ENCODE results near the gene ATP8B3. TPM values are rescaled to one million over a fixed set of nuclear protein-coding genes. Genes with fewer than 3 reads are reported as not detected.

ATP8B3 gene
- total and polyA plus RNA-seq, 9 of the 15 experiments (the other 6 are each of a cell fraction or from before 2014, with no cell fraction given) = 1.2 to 12.3 (median 3.8) TPM

DNA sequence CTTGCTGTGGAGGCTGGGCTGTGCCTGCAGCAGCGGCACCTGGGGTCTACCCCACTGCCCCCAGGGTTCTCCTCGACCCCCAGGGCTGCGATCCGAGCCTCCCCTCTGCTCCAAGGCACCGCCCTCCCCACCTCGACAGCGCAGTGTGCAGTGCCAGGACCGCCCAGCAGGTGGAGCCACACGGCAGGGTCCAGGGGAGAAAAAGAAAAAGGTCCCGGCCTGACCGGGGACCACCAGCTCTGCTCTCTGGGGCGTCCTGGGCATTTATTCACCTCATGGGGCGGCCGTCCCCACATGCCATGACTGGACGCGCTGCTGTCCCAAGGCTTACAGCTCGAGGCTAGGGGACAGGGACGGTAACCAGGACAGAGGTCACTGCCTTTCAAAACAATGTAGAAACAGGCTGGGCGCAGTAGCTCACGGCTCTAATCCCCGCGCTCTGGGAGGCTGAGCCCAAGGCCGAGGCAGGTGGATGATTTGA lies 25.6 kb upstream of the ATP8B3 start (continued):
- TF ChIP-seq, protein P1, sequence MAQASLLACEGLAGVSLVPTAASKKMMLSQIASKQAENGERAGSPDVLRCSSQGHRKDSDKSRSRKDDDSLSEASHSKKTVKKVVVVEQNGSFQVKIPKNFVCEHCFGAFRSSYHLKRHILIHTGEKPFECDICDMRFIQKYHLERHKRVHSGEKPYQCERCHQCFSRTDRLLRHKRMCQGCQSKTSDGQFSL (CRISPR knock-in tag; IDR thresholded peaks at IDR 0.05) = peak; percentile 74; the same call in 1 of the 2 replicates
- TF ChIP-seq, protein P1 (tag; IDR thresholded peaks at IDR 0.05) = no peak; a peak in 1 of 4 replicates
- TF ChIP-seq SIN3B (IDR thresholded peaks at IDR 0.05; ENCODE audit: low read depth) (peak; percentile 38; the same call in 1 of the 2 replicates), ZNF586 (CRISPR knock-in tag; conservative IDR thresholded peaks at IDR 0.05) (no peak), ZNF24 (IDR thresholded peaks at IDR 0.05) (no peak)

DNA sequence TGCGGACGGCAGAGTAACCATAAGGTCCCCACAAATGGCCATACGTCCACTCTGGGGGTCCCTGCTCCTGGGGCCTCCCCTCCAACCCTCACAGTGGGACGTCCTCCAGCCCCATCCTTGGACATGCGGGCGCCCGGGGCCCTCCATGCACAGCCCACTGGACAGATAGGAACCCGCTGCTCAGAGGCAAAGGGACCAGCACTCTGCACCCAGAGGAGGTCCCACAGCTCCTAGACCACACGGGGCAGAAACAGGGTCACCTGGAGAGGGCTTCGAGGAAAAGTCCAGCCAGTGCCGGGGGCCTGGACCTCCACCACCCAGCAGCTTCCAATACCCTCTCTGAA lies 25.1 kb upstream of the ATP8B3 start:
- peaks cover 96% of the 10 kb centered on the region for H3K79me2 ChIP-seq (ENCODE audit: control insufficient read depth, insufficient read depth, low read length)
- POLR2A ChIA-PET = interaction anchor here (0.5 to 6.6 kb wide), 10 partner anchors 9 to 1201 kb away, joined by 3 to 46 read pairs (median 3); no protein-coding TSS in a partner anchor
- H3K36me3 ChIP-seq (ENCODE audit: control insufficient read depth, insufficient read depth, low read length) = peaks cover 46% of the 10 kb centered on the region; the same call in 1 of the 3 replicates
- ATAC-seq (peak; percentile 55), DNase-seq (ENCODE audit: extremely low read depth in 1 of 4, low spot score in 3 of 4) (no peak), FAIRE-seq (no peak)
- no TSS peak for BruUV-seq (replicated peaks)
- intact Hi-C loops (cut with micrococcal nuclease) (no loop called here), in situ Hi-C loops (cut with MboI) (no loop called here)
- peak overlapping the region; percentile 72 for H3K27ac ChIP-seq (ENCODE audit: extremely low read depth, low read depth, low read length)
- WGBS (ENCODE audit: insufficient coverage, low coverage, missing lambda C conversion rate) = 1% methylated on average over 11 of the region's 11 CpGs
- H3K4me1 ChIP-seq (replicated peaks in 1 of 2; ENCODE audit: control insufficient read depth in 2 of 2, insufficient read depth in 2 of 2, low read length in 2 of 2) = peaks cover 53 to 94% of the 10 kb centered on the region in 2 experiments
- peak overlapping the region; percentile 63 to 89 for H3K9ac ChIP-seq (ENCODE audit: insufficient read depth in 1 of 2, low read depth in 2 of 2, low read length in 2 of 2)
- peak overlapping the region; percentile 64; the same call in 1 of the 2 replicates for H2AFZ ChIP-seq (ENCODE audit: low read depth, low read length)
- H3K9me1 ChIP-seq (ENCODE audit: control insufficient read depth, insufficient read depth, low read length) = peaks cover 3% of the 10 kb centered on the region
- peak overlapping the region; percentile 84 for H3K4me2 ChIP-seq (ENCODE audit: insufficient read depth, low read length)
- peaks cover 24% of the 10 kb centered on the region for H4K20me1 ChIP-seq (replicated peaks; ENCODE audit: control insufficient read depth, insufficient read depth, low read length)
- H3K4me3 ChIP-seq = peak overlapping the region; percentile 27
- H3K9me3 ChIP-seq (replicated peaks; ENCODE audit: control insufficient read depth, insufficient read depth, low read depth, low read length) = no peaks in the 10 kb centered on the region
- no peaks in the 10 kb centered on the region for H3K27me3 ChIP-seq (ENCODE audit: control insufficient read depth in 2 of 2, insufficient read depth in 2 of 2, low read length in 2 of 2)
- CTCF ChIA-PET (ENCODE audit: low intra/inter-chr PET ratio) = interaction anchor here (0.6 kb wide), 1 partner anchor 59 kb away, joined by 4 read pairs; no protein-coding TSS in a partner anchor
- TF ChIP-seq, protein P2, sequence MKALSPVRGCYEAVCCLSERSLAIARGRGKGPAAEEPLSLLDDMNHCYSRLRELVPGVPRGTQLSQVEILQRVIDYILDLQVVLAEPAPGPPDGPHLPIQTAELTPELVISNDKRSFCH (CRISPR knock-in tag; IDR thresholded peaks at IDR 0.05) = no peak
- TF ChIP-seq, protein P2 (tag; IDR thresholded peaks at IDR 0.05) = peak; percentile 19; the same call in 1 of the 2 replicates
- TF ChIP-seq, protein P3, sequence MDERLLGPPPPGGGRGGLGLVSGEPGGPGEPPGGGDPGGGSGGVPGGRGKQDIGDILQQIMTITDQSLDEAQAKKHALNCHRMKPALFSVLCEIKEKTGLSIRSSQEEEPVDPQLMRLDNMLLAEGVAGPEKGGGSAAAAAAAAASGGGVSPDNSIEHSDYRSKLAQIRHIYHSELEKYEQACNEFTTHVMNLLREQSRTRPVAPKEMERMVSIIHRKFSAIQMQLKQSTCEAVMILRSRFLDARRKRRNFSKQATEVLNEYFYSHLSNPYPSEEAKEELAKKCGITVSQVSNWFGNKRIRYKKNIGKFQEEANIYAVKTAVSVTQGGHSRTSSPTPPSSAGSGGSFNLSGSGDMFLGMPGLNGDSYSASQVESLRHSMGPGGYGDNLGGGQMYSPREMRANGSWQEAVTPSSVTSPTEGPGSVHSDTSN (CRISPR knock-in tag; IDR thresholded peaks at IDR 0.05; ENCODE audit: low read depth) = no peak
- TF ChIP-seq, protein P3 (tag; conservative IDR thresholded peaks at IDR 0.05; ENCODE audit: low read depth) = no peak
- TF ChIP-seq POLR2B (IDR thresholded peaks at IDR 0.05; ENCODE audit: low read depth, partially characterized antibody) = peak; percentile 37
- TF ChIP-seq FIP1L1 (IDR thresholded peaks at IDR 0.05; ENCODE audit: low read depth, low read length, poor library complexity, severe bottlenecking) = no peak
